Colonic mucosa (tissue), 4 donors: Measurements from ENCODE around the gene PARP11. TPM values are rescaled to one million over a fixed set of nuclear protein-coding genes. Genes with fewer than 3 reads are reported as not detected.

Experiments used
- DNase-seq: peaks from one replicate; pipeline ENCODE4 v3.0.0-alpha.2; 2020
- H3K27ac ChIP-seq: fragments of 200-600 bp; one replicate; pipeline ENCODE4 v1.8.0; 2021
- H3K27me3 ChIP-seq: fragments of 200-600 bp; one replicate; pipeline ENCODE4 v1.8.0; 2021
- H3K36me3 ChIP-seq: fragments of 200-600 bp; one replicate; pipeline ENCODE4 v1.8.0; 2021
- H3K4me1 ChIP-seq: fragments of 200-600 bp; one replicate; pipeline ENCODE4 v1.8.0; 2021; ENCODE audit warnings: mild to moderate bottlenecking
- H3K4me3 ChIP-seq: fragments of 200-600 bp; one replicate; pipeline ENCODE4 v1.8.0; 2021
- H3K9ac ChIP-seq, 2 donors: one replicate each; pipeline ENCODE4 v1.7.0; 2013; ENCODE audit warnings: control low read depth in 2 of 2, low read depth in 2 of 2, low read length in 2 of 2
- H3K9me3 ChIP-seq: fragments of 200-600 bp; one replicate; pipeline ENCODE4 v1.8.0; 2021
- intact Hi-C: fragments of 100-400 bp; cut with DNase I; formaldehyde crosslinking; loops from one replicate; pipeline ENCODE4 v1.14.1; 2022
- total RNA-seq, 2 donors: library from RNA; stranded (reverse); fragmentation: NEBNext Ultra II Directional in 1 of 2; extraction: Animal tissue kit (Norgen Biotek cat#: 25700) in 1 of 2; gene quantifications; one replicate each; pipeline ENCODE4 v1.2.1, GENCODE V29; 2021
- TF ChIP-seq, protein P1 (sequence below): fragments of 200-600 bp; IDR thresholded peaks from one replicate; pipeline ENCODE4 v1.8.0; 2022; ENCODE audit warnings: antibody characterized with exemption, mild to moderate bottlenecking
- donor health status: healthy.
- donor health status: DM: no; HTN: no; CAD: no.
- donor health status: DM: no; HTN: no; CAD: no.

The PARP11 gene
- total RNA-seq, 2 donors from 2014 or later, result 5.5 to 5.8 TPM

GRCh38 chr12:3770891-3771290, 102.3 kb downstream of the PARP11 start:
- H3K4me1 ChIP-seq, result no peaks in the 10 kb centered on the region

GRCh38 chr12:3768911-3769447, 104.2 kb downstream of the PARP11 start:
- TF ChIP-seq, protein P1, sequence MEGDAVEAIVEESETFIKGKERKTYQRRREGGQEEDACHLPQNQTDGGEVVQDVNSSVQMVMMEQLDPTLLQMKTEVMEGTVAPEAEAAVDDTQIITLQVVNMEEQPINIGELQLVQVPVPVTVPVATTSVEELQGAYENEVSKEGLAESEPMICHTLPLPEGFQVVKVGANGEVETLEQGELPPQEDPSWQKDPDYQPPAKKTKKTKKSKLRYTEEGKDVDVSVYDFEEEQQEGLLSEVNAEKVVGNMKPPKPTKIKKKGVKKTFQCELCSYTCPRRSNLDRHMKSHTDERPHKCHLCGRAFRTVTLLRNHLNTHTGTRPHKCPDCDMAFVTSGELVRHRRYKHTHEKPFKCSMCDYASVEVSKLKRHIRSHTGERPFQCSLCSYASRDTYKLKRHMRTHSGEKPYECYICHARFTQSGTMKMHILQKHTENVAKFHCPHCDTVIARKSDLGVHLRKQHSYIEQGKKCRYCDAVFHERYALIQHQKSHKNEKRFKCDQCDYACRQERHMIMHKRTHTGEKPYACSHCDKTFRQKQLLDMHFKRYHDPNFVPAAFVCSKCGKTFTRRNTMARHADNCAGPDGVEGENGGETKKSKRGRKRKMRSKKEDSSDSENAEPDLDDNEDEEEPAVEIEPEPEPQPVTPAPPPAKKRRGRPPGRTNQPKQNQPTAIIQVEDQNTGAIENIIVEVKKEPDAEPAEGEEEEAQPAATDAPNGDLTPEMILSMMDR, result no peak
- H3K36me3 ChIP-seq, result no peaks in the 10 kb centered on the region
- no peaks in the 10 kb centered on the region for H3K9me3 ChIP-seq
- H3K27me3 ChIP-seq, result no peaks in the 10 kb centered on the region
- H3K4me3 ChIP-seq, result no peak overlapping the region
- no peak for DNase-seq
- H3K27ac ChIP-seq, result no peak overlapping the region
- intact Hi-C loops, result no loop called here
- H3K9ac ChIP-seq, result no peak overlapping the region
- no peaks in the 10 kb centered on the region for H3K4me1 ChIP-seq

More at GRCh38 chr12:3770891-3771290, 102.3 kb downstream of the PARP11 start:
- Histone ChIP-seq H3K36me3 (no peaks in the 10 kb centered on the region), H3K27ac (no peak overlapping the region), H3K4me3 (no peak overlapping the region), H3K9me3 (no peaks in the 10 kb centered on the region), H3K9ac (no peak overlapping the region), H3K27me3 (no peaks in the 10 kb centered on the region)
- TF ChIP-seq, protein P1, result no peak
- DNase-seq, result no peak
- intact Hi-C loops, result loop anchor here (10.0 kb wide), 1 partner anchor 466 kb away; no protein-coding TSS in a partner anchor

DNA sequence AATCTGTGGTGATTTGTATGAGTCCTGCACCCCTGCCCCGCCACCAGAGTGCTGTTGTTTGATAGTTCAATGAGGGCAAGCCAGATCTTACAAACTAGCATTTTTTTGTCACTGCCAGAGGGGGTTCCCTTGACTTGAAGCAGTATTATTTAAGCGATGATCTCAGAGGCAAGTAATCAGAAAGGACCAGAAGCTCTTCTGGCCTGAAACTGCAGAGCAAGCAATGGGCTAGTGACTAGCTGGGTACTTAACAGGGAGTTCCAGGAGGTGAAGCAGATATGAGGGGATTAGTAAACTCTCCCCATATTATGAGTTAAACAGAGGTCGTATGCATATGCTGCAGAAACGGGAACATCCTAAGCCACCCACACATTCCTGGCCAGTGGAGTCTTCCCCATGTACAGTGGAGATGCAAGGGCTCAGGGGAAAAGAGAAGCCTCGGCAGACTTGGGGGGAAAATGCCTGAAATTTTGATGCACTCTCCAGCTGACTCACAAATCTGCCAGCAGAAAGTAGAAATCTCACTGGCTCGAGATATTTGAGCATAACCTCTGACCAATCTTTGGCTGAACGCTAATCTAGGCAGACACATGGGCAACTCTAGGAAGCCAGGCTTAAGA, 112.0 kb downstream of the PARP11 start:
- TF ChIP-seq, protein P1, result no peak
- H3K9ac ChIP-seq, result no peak overlapping the region
- no peaks in the 10 kb centered on the region for H3K9me3 ChIP-seq
- intact Hi-C loops, result no loop called here
- no peak overlapping the region for H3K27ac ChIP-seq
- peaks cover 7% of the 10 kb centered on the region for H3K4me1 ChIP-seq
- H3K27me3 ChIP-seq, result no peaks in the 10 kb centered on the region
- no peak for DNase-seq
- no peaks in the 10 kb centered on the region for H3K36me3 ChIP-seq
- H3K4me3 ChIP-seq, result no peak overlapping the region

GRCh38 chr12:3759878-3760277, 113.3 kb downstream of the PARP11 start:
- H3K27me3 ChIP-seq, result no peaks in the 10 kb centered on the region
- TF ChIP-seq, protein P1, result no peak
- no peaks in the 10 kb centered on the region for H3K9me3 ChIP-seq
- DNase-seq, result no peak
- no peaks in the 10 kb centered on the region for H3K36me3 ChIP-seq
- intact Hi-C loops, result no loop called here
- H3K27ac ChIP-seq, result no peak overlapping the region
- H3K4me1 ChIP-seq, result peaks cover 7% of the 10 kb centered on the region
- no peak overlapping the region for H3K4me3 ChIP-seq
- no peak overlapping the region for H3K9ac ChIP-seq

Other genes starting within 250 kb of the PARP11 start
- 10 to 100 TPM; 50.3 to 54.8 TPM for gene CRACR2A, start 120.3 kb downstream of the PARP11 start, total RNA-seq